Peyer's patch (tissue), 4 donors: ENCODE results near the gene CDC42SE2.

ENCODE experiments used
- CTCF ChIP-seq, 6 experiments: fragments of 450-650 bp in 4 of 6; fragments of 200-600 bp in 2 of 6; sonication (generic) in 1 of 6; IDR thresholded peaks; one replicate each; pipeline ENCODE4 v1.5.1; 2017 to 2019; ENCODE audit warnings: antibody characterized with exemption in 6 of 6, mild to moderate bottlenecking in 3 of 6, moderate library complexity in 1 of 6
- POLR2A ChIP-seq, 2 donors: fragments of 450-650 bp; IDR thresholded peaks; one replicate each; pipeline ENCODE4 v1.5.1; 2017; ENCODE audit warnings: antibody characterized with exemption in 2 of 2, mild to moderate bottlenecking in 2 of 2, moderate library complexity in 2 of 2

GRCh38 chr5:131262953-131263541, 806 bp upstream of the CDC42SE2 start:
- no peak for TF ChIP-seq POLR2A (IDR thresholded peaks at IDR 0.05)
- no peak for TF ChIP-seq CTCF (IDR thresholded peaks at IDR 0.05)
